SU-DHL-6 (cell line): ENCODE measurements around the gene ARIH1.

ENCODE experiments used
- H2AFZ ChIP-seq: fragments of 200-600 bp; sonication (generic); 2 replicates; pipeline ENCODE4 v1.6.1; 2014; ENCODE audit warnings: low read depth, mild to moderate bottlenecking, moderate library complexity, mixed read lengths, antibody characterized with exemption, low read length; ENCODE audit not compliant: severe bottlenecking
- H3F3A ChIP-seq: fragments of 200-600 bp; shearing (Covaris generic); 2 replicates; pipeline ENCODE4 v1.6.0; 2016; ENCODE audit warnings: antibody characterized with exemption, mild to moderate bottlenecking; ENCODE audit not compliant: insufficient read depth
- H3K27ac ChIP-seq: fragments of 200-600 bp; sonication (generic); 2 replicates; pipeline ENCODE4 v1.5.1; 2016; ENCODE audit warnings: low read depth, mild to moderate bottlenecking, low read length, moderate library complexity, mixed read lengths
- H3K27me3 ChIP-seq: fragments of 200-600 bp; sonication (generic), shearing (Covaris generic); 2 replicates; pipeline ENCODE4 v1.6.0; 2014; ENCODE audit warnings: mild to moderate bottlenecking, low read length
- H3K36me3 ChIP-seq: fragments of 200-600 bp; sonication (generic); 2 replicates; pipeline ENCODE4 v1.6.1; 2014; ENCODE audit warnings: mild to moderate bottlenecking, low read length, mixed read lengths
- H3K4me2 ChIP-seq: fragments of 300-600, 200-600 bp; shearing (Covaris generic), sonication (generic); 2 replicates; pipeline ENCODE4 v1.6.0; 2014; ENCODE audit warnings: low read length, low read depth, mild to moderate bottlenecking; ENCODE audit not compliant: poor library complexity, severe bottlenecking
- H3K4me3 ChIP-seq: fragments of 200-600 bp; sonication (generic); 2 replicates; pipeline ENCODE4 v1.5.1; 2014; ENCODE audit warnings: antibody characterized with exemption, low read length, mild to moderate bottlenecking, mixed read lengths; ENCODE audit not compliant: insufficient read depth, poor library complexity, severe bottlenecking
- H3K79me2 ChIP-seq: fragments of 200-600 bp; sonication (generic); 2 replicates; pipeline ENCODE4 v1.6.1; 2014; ENCODE audit warnings: mild to moderate bottlenecking, low read length, moderate library complexity; ENCODE audit not compliant: insufficient read depth
- H3K9ac ChIP-seq: fragments of 200-600 bp; sonication (generic); 2 replicates; pipeline ENCODE4 v1.7.0; 2014; ENCODE audit warnings: mild to moderate bottlenecking, low read length
- H3K9me2 ChIP-seq: fragments of 200-600 bp; sonication (generic); replicated peaks from 2 replicates; pipeline ENCODE4 v1.6.1; 2014; ENCODE audit warnings: low read length; ENCODE audit not compliant: insufficient read depth
- H3K9me3 ChIP-seq: fragments of 200-600 bp; sonication (generic); 2 replicates; pipeline ENCODE4 v1.6.1; 2014; ENCODE audit warnings: low read length, mixed read lengths; ENCODE audit not compliant: insufficient read depth
- H4K20me1 ChIP-seq: fragments of 200-600 bp; sonication (generic); 2 replicates; pipeline ENCODE4 v1.6.1; 2014; ENCODE audit warnings: low read depth, mild to moderate bottlenecking, antibody characterized with exemption, low read length, moderate library complexity, mixed read lengths
- CTCF ChIP-seq: fragments of 200-600 bp; sonication (generic); IDR thresholded peaks from one replicate; pipeline ENCODE4 v1.5.1; 2017; ENCODE audit warnings: antibody characterized with exemption, mild to moderate bottlenecking, low read length, moderate library complexity; ENCODE audit not compliant: insufficient read depth, poor library complexity, severe bottlenecking
- EZH2phosphoT487 ChIP-seq: fragments of 200-600 bp; sonication (generic), shearing (Covaris generic); conservative IDR thresholded peaks from 2 replicates; pipeline ENCODE4 v1.6.1; 2018; ENCODE audit warnings: mild to moderate bottlenecking, antibody characterized with exemption, low read length, moderate library complexity, mixed read lengths

ARIH1 gene

GRCh38 chr15:72487070-72487797 lies 13.1 kb downstream of the ARIH1 start:
- H4K20me1 ChIP-seq = peaks cover 9% of the 10 kb centered on the region; the same call in 1 of the 2 replicates
- no peak overlapping the region for H3K4me3 ChIP-seq
- H3K36me3 ChIP-seq = no peaks in the 10 kb centered on the region
- no peaks in the 10 kb centered on the region for H3K9me3 ChIP-seq
- H3K79me2 ChIP-seq = peaks cover 100% of the 10 kb centered on the region
- TF ChIP-seq EZH2phosphoT487 (no peak), CTCF (no peak)
- no peaks in the 10 kb centered on the region for H3K27me3 ChIP-seq
- H3K9ac ChIP-seq = no peak overlapping the region
- no peak overlapping the region for H3K27ac ChIP-seq
- no peak overlapping the region for H2AFZ ChIP-seq
- H3F3A ChIP-seq = no peaks in the 10 kb centered on the region
- H3K4me2 ChIP-seq = no peak overlapping the region
- no peaks in the 10 kb centered on the region for H3K9me2 ChIP-seq

GRCh38 chr15:72488558-72488957 lies 14.4 kb downstream of the ARIH1 start:
- H3K27ac ChIP-seq = no peak overlapping the region
- H2AFZ ChIP-seq = no peak overlapping the region
- H4K20me1 ChIP-seq = peaks cover 16% of the 10 kb centered on the region; the same call in 1 of the 2 replicates
- H3K79me2 ChIP-seq = peaks cover 100% of the 10 kb centered on the region
- no peak for TF ChIP-seq CTCF
- no peak for TF ChIP-seq EZH2phosphoT487
- H3K4me3 ChIP-seq = no peak overlapping the region
- no peak overlapping the region for H3K4me2 ChIP-seq
- H3K36me3 ChIP-seq = no peaks in the 10 kb centered on the region
- H3K9me3 ChIP-seq = no peaks in the 10 kb centered on the region
- no peaks in the 10 kb centered on the region for H3K9me2 ChIP-seq
- H3F3A ChIP-seq = no peaks in the 10 kb centered on the region
- H3K9ac ChIP-seq = no peak overlapping the region
- H3K27me3 ChIP-seq = no peaks in the 10 kb centered on the region

- H3K9ac ChIP-seq = no peak overlapping the region
- no peaks in the 10 kb centered on the region for H3K9me2 ChIP-seq
- no peaks in the 10 kb centered on the region for H3K27me3 ChIP-seq
- no peak overlapping the region for H3K4me3 ChIP-seq
- TF ChIP-seq CTCF = no peak
- TF ChIP-seq EZH2phosphoT487 = no peak
- H4K20me1 ChIP-seq = peaks cover 16% of the 10 kb centered on the region; the same call in 1 of the 2 replicates
- H3K9me3 ChIP-seq = no peaks in the 10 kb centered on the region
- H3K4me2 ChIP-seq = no peak overlapping the region
- H3F3A ChIP-seq = no peaks in the 10 kb centered on the region
- peaks cover 100% of the 10 kb centered on the region for H3K79me2 ChIP-seq
- H2AFZ ChIP-seq = no peak overlapping the region
- no peaks in the 10 kb centered on the region for H3K36me3 ChIP-seq
- no peak overlapping the region for H3K27ac ChIP-seq
These were observed 15.9 kb downstream of the ARIH1 start for GRCh38 chr15:72489943-72490554.
